ENCODE measurements around the gene CMTM4. TPM values are rescaled to one million over a fixed set of nuclear protein-coding genes. Genes with fewer than 3 reads are reported as not detected.

Gene CMTM4
- total RNA-seq, 4 donors from 2014 or later = 12.1 to 16.0 (median 13.0) TPM

- TF ChIP-seq, protein P1, sequence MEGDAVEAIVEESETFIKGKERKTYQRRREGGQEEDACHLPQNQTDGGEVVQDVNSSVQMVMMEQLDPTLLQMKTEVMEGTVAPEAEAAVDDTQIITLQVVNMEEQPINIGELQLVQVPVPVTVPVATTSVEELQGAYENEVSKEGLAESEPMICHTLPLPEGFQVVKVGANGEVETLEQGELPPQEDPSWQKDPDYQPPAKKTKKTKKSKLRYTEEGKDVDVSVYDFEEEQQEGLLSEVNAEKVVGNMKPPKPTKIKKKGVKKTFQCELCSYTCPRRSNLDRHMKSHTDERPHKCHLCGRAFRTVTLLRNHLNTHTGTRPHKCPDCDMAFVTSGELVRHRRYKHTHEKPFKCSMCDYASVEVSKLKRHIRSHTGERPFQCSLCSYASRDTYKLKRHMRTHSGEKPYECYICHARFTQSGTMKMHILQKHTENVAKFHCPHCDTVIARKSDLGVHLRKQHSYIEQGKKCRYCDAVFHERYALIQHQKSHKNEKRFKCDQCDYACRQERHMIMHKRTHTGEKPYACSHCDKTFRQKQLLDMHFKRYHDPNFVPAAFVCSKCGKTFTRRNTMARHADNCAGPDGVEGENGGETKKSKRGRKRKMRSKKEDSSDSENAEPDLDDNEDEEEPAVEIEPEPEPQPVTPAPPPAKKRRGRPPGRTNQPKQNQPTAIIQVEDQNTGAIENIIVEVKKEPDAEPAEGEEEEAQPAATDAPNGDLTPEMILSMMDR (IDR thresholded peaks at IDR 0.05; ENCODE audit: low read depth) = no peak
These were observed 127.4 kb downstream of the CMTM4 start for GRCh38 chr16:66569131-66569530.

DNA sequence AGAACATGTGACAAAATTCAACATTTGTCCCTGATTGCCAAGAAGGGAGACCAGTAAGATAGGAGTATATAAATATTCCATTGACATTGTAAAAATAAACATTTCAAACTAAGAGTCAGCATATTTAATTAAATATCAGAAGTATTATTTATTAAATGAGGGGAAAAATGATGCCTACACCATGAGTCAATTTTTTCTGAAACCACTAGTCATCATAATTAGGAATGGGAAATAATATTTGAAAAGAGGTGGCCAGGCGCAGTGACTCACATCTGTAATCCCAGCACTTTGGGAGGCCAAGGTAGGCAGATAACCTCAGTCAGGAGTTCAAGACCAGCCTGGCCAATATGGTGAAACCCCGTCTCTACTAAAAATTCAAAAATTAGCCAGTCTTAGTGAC is 128.2 kb downstream of the CMTM4 start:
- TF ChIP-seq, protein P1 (IDR thresholded peaks at IDR 0.05; ENCODE audit: low read depth) = no peak

- TF ChIP-seq, protein P1 (IDR thresholded peaks at IDR 0.05; ENCODE audit: low read depth) = no peak
These were observed 130.3 kb downstream of the CMTM4 start, which contains the start of gene CMTM1 for GRCh38 chr16:66566051-66566901. TSS of gene CMTM1 (plus strand) at chr16:66566439. CDS start at chr16:66566514, 75 bp downstream.

Small RNA genes within 50 kb of the gene (small RNA-seq; reads per million reads assigned to genes)
- not detected for gene CKLF-CMTM1

Other genes with a start within 250 kb of the CMTM4 start
- gene TK2, start 146.6 kb downstream of the CMTM4 start, total RNA-seq = 100 to 1,000 TPM in 2 of 4 donors, 10 to 100 TPM in 2; 63.6 to 118 (median 92.4) TPM
- 10 to 100 TPM; 30.5 to 94.3 (median 42.2) TPM for gene CKLF, start 144.2 kb downstream of the CMTM4 start, total RNA-seq
- gene CMTM1, start 130.3 kb downstream of the CMTM4 start, total RNA-seq = 1 to 10 TPM in 1 of 4 donors, under 1 TPM in 2, not detected in 1; 0.66 to 2.2 (median 0.82) TPM
- not detected for gene CMTM2, start 117.3 kb downstream of the CMTM4 start, total RNA-seq
- 100 to 1,000 TPM in 1 of 4 donors, 10 to 100 TPM in 3; 27.5 to 101 (median 43.1) TPM for gene CMTM3, start 92.0 kb downstream of the CMTM4 start, total RNA-seq
- 100 to 1,000 TPM; 123 to 210 (median 165) TPM for gene DYNC1LI2, start 54.9 kb upstream of the CMTM4 start, total RNA-seq
- under 1 TPM in 2 of 4 donors, not detected in 2; 0.33 to 0.68 TPM for gene TERB1, start 104.8 kb upstream of the CMTM4 start, total RNA-seq
- gene NAE1, start 134.2 kb upstream of the CMTM4 start, total RNA-seq = 10 to 100 TPM; 38.2 to 56.4 (median 46.4) TPM
- gene CA7, start 147.7 kb upstream of the CMTM4 start, total RNA-seq = not detected
- gene PDP2, start 183.8 kb upstream of the CMTM4 start, total RNA-seq = 10 to 100 TPM; 16.5 to 43.3 (median 31.1) TPM
- not detected for gene CDH16, start 222.1 kb upstream of the CMTM4 start, total RNA-seq
- 10 to 100 TPM in 2 of 4 donors, 1 to 10 TPM in 2; 2.4 to 15.9 (median 9.8) TPM for gene RRAD, start 228.8 kb upstream of the CMTM4 start, total RNA-seq
- 10 to 100 TPM; 59.2 to 67.0 (median 63.7) TPM for gene CIAO2B, start 237.7 kb upstream of the CMTM4 start, total RNA-seq
- gene CES2, start 238.8 kb upstream of the CMTM4 start, total RNA-seq = 10 to 100 TPM; 26.9 to 56.7 (median 35.1) TPM

Data from subcutaneous adipose tissue (tissue), 4 donors.